GM18870 (cell line): ENCODE data around the gene ADNP.
"Not testable (repeated sequence)": the region's sequence is repeated elsewhere in the genome, so short reads cannot be mapped to it uniquely, and the experiment has no call there.

Experiments used
- ATAC-seq: cut with Tn5 transposase; IDR thresholded peaks from one replicate; pipeline ENCODE4 v1.9.1; 2021; ENCODE audit warnings: moderate library complexity; ENCODE audit not compliant: unreplicated experiment

The ADNP gene

GRCh38 chr20:50931306-50932015, at the start of gene ADNP:
Gene ADNP (minus strand): TSS chr20:50931437. CDS start chr20:50903996, 27,441 bp downstream.
- ATAC-seq = peak; percentile 49

- no peak for ATAC-seq
These were observed 48.9 kb upstream of the ADNP start for GRCh38 chr20:50980071-50980681.

GRCh38 chr20:50978533-50978932, 47.3 kb upstream of the ADNP start:
- not testable (repeated sequence) for ATAC-seq

GRCh38 chr20:50977066-50978021, 46.1 kb upstream of the ADNP start:
- ATAC-seq = no peak

GRCh38 chr20:50975701-50976330, 44.6 kb upstream of the ADNP start:
- no peak for ATAC-seq

GRCh38 chr20:50969912-50970311, 38.7 kb upstream of the ADNP start:
- no peak for ATAC-seq

- no peak for ATAC-seq
These were observed 38.2 kb upstream of the ADNP start for GRCh38 chr20:50969435-50969834.

GRCh38 chr20:50968289-50968688, 37.1 kb upstream of the ADNP start:
- no peak for ATAC-seq

- no peak for ATAC-seq
These were observed 36.3 kb upstream of the ADNP start for GRCh38 chr20:50967586-50967985.

GRCh38 chr20:50959543-50960126, 28.4 kb upstream of the ADNP start:
- ATAC-seq = no peak

- peak; percentile 66 for ATAC-seq
These were observed 27.6 kb upstream of the ADNP start, which contains the start of gene MOCS3 for GRCh38 chr20:50958615-50959542. Gene MOCS3 (plus strand): TSS chr20:50958818. CDS start chr20:50958843, 25 bp downstream.

- ATAC-seq = peak; percentile 62
These were observed 26.8 kb upstream of the ADNP start, which contains the start of gene DPM1 for GRCh38 chr20:50957798-50958614. Gene DPM1 (minus strand): TSS chr20:50958532. CDS start chr20:50958523, 9 bp downstream.

- no peak for ATAC-seq
These were observed 26.0 kb upstream of the ADNP start for GRCh38 chr20:50957276-50957675.

- no peak for ATAC-seq
These were observed 22.6 kb upstream of the ADNP start for GRCh38 chr20:50953821-50954220.

GRCh38 chr20:50953196-50953595, 22.0 kb upstream of the ADNP start:
- no peak for ATAC-seq

- ATAC-seq = no peak
These were observed 17.0 kb upstream of the ADNP start for GRCh38 chr20:50948132-50948785.

- no peak for ATAC-seq
These were observed 11.8 kb upstream of the ADNP start for GRCh38 chr20:50943069-50943468.

- no peak for ATAC-seq
These were observed 2.4 kb upstream of the ADNP start for GRCh38 chr20:50933589-50933988.
